ENCODE results near the gene PINK1. TPM values are rescaled to one million over a fixed set of nuclear protein-coding genes. Genes with fewer than 3 reads are reported as not detected.

Gene PINK1
- 61.3 and 64.4 TPM in 2 replicates for total RNA-seq

- TF ChIP-seq CTCF (IDR thresholded peaks at IDR 0.05; ENCODE audit: insufficient read depth, low read depth, low read length): peak; percentile 97
- DNase-seq (ENCODE audit: low read depth): peak; percentile 64
- peak within 1 kb of the TSS; percentile 81 for H3K4me3 ChIP-seq (ENCODE audit: low read depth, low read length)
These were observed at the start of gene PINK1 for GRCh38 chr1:20633190-20634064. PINK1 (plus strand) TSS chr1:20633458; CDS start chr1:20633549, 91 bp downstream.

GRCh38 chr1:20584890-20585289 is 48.4 kb upstream of the PINK1 start:
- DNase-seq (ENCODE audit: low read depth): no peak

GRCh38 chr1:20586953-20587660 is 46.2 kb upstream of the PINK1 start:
- TF ChIP-seq CTCF (IDR thresholded peaks at IDR 0.05; ENCODE audit: insufficient read depth, low read depth, low read length): no peak
- DNase-seq (ENCODE audit: low read depth): no peak
- no peak overlapping the region for H3K4me3 ChIP-seq (ENCODE audit: low read depth, low read length)

More at GRCh38 chr1:20584890-20585289, 48.4 kb upstream of the PINK1 start:
- no peak for TF ChIP-seq CTCF (IDR thresholded peaks at IDR 0.05; ENCODE audit: insufficient read depth, low read depth, low read length)
- H3K4me3 ChIP-seq (ENCODE audit: low read depth, low read length): no peak overlapping the region

GRCh38 chr1:20587661-20588053 is 45.6 kb upstream of the PINK1 start:
- peak; percentile 40 for DNase-seq (ENCODE audit: low read depth)
- no peak for TF ChIP-seq CTCF (IDR thresholded peaks at IDR 0.05; ENCODE audit: insufficient read depth, low read depth, low read length)
- no peak overlapping the region for H3K4me3 ChIP-seq (ENCODE audit: low read depth, low read length)

GRCh38 chr1:20588634-20589225 is 44.5 kb upstream of the PINK1 start, which contains the start of gene CDA:
CDA (plus strand) TSS chr1:20589097; CDS start chr1:20589130, 33 bp downstream.
- DNase-seq (ENCODE audit: low read depth): no peak
- no peak for TF ChIP-seq CTCF (IDR thresholded peaks at IDR 0.05; ENCODE audit: insufficient read depth, low read depth, low read length)
- H3K4me3 ChIP-seq (ENCODE audit: low read depth, low read length): peak within 1 kb of the TSS; percentile 46

- TF ChIP-seq CTCF (IDR thresholded peaks at IDR 0.05; ENCODE audit: insufficient read depth, low read depth, low read length): no peak
- peak; percentile 87 for DNase-seq (ENCODE audit: low read depth)
- peak overlapping the region; percentile 46 for H3K4me3 ChIP-seq (ENCODE audit: low read depth, low read length)
These were observed 43.7 kb upstream of the PINK1 start for GRCh38 chr1:20589331-20590278.

Data from fibroblast of villous mesenchyme (primary cell).